ENCODE measurements around the gene KRT73. TPM values are rescaled to one million over a fixed set of nuclear protein-coding genes. Genes with fewer than 3 reads are reported as not detected.

KRT73 gene
- total RNA-seq, 3 donors from 2014 or later, result not detected

DNA sequence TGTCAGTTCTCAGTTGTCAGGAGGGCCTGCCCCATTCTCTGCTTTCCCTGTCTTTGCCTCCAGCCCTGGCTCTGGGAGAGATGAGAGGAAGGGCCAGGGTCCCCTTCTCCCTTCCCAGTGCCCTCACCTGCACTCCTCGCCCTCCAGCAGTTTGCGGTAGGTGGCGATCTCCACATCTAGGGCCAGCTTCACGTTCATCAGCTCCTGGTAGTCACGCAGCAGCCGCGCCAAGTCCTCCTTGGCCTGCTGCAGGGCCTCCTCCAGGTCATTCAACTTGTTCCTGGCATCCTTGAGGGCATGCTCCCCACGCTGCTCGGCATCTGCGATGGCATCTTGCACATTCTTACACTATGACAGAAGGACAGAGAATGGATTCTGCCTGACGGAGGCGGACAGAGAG lies 28.3 kb upstream of the KRT73 start:
- Histone ChIP-seq H3K9me3 (no peaks in the 10 kb centered on the region), H3K36me3 (no peaks in the 10 kb centered on the region), H3K27ac (no peak overlapping the region), H3K27me3 (no peaks in the 10 kb centered on the region), H3K4me1 (no peaks in the 10 kb centered on the region), H3K4me3 (no peak overlapping the region)
- peak in 1 of 2 donors; percentile 16 for DNase-seq (ENCODE audit: low spot score in 2 of 2)
- TF ChIP-seq, protein P1, sequence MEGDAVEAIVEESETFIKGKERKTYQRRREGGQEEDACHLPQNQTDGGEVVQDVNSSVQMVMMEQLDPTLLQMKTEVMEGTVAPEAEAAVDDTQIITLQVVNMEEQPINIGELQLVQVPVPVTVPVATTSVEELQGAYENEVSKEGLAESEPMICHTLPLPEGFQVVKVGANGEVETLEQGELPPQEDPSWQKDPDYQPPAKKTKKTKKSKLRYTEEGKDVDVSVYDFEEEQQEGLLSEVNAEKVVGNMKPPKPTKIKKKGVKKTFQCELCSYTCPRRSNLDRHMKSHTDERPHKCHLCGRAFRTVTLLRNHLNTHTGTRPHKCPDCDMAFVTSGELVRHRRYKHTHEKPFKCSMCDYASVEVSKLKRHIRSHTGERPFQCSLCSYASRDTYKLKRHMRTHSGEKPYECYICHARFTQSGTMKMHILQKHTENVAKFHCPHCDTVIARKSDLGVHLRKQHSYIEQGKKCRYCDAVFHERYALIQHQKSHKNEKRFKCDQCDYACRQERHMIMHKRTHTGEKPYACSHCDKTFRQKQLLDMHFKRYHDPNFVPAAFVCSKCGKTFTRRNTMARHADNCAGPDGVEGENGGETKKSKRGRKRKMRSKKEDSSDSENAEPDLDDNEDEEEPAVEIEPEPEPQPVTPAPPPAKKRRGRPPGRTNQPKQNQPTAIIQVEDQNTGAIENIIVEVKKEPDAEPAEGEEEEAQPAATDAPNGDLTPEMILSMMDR (IDR thresholded peaks at IDR 0.05), result no peak
- TF ChIP-seq POLR2A (IDR thresholded peaks at IDR 0.05) (no peak), POLR2AphosphoS5 (IDR thresholded peaks at IDR 0.05) (no peak)
- intact Hi-C loops (cut with DNase I; ENCODE audit: low total_unique reads), result no loop called here

DNA sequence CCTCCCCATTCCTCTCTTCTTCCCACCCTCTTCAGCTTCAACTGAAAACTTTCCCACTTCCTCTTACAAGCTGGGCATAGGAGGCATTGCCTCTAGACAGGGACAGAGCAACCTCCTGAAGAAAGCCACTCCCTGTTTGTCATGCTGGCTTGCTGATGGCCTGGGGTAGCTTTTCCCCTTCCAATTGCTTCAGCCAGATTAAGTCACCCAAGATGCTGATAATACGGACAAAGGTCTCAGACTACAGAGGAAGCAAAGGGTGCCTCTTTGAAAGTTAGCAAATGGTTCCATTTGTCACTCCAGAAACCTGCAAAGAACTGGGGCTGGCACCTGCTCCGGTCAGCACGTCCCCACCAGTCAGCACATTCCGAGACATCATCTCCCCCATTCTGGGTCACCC lies 27.6 kb upstream of the KRT73 start:
- DNase-seq (ENCODE audit: low spot score in 2 of 2), result peak in 1 of 2 donors; percentile 11
- no peak for TF ChIP-seq POLR2A (IDR thresholded peaks at IDR 0.05)
- no peak for TF ChIP-seq POLR2AphosphoS5 (IDR thresholded peaks at IDR 0.05)
- TF ChIP-seq, protein P1 (IDR thresholded peaks at IDR 0.05), result no peak
- no peaks in the 10 kb centered on the region for H3K4me1 ChIP-seq
- no peak overlapping the region for H3K4me3 ChIP-seq
- no peaks in the 10 kb centered on the region for H3K27me3 ChIP-seq
- no peak overlapping the region for H3K27ac ChIP-seq
- no peaks in the 10 kb centered on the region for H3K9me3 ChIP-seq
- no peaks in the 10 kb centered on the region for H3K36me3 ChIP-seq
- intact Hi-C loops (cut with DNase I; ENCODE audit: low total_unique reads), result no loop called here

DNA sequence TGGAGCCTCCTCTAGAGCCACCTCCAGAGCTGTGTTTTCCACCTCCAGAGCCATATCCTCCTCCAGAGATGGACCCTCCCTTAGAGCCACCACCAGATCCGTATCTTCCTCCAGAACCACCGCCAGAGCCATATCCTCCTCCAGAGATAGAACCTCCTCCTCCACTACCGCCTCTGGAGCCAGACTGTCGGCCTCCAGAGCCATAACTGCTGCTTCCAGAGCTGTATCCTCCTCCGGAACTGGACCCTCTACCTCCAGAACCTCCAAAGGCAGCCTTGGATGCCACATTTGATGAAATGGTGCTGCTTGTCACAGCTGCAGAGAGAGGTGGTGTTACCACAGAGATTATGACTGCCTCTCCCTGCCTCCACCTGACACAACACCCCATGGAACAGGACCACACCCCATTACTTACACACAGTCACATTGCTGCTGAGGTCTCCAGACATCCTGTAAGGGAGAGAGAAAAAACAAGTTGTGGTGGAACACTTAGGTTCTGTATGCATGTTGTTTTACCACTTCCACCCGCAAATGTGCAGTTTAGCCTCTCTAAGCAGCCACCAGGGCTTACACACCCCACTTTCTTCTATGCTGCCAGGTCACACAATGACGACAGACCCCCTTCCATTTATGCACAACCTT lies 26.9 kb upstream of the KRT73 start:
- Histone ChIP-seq H3K27me3 (no peaks in the 10 kb centered on the region), H3K4me3 (no peak overlapping the region), H3K9me3 (no peaks in the 10 kb centered on the region), H3K36me3 (no peaks in the 10 kb centered on the region), H3K27ac (no peak overlapping the region), H3K4me1 (no peaks in the 10 kb centered on the region)
- no peak for DNase-seq (ENCODE audit: low spot score in 2 of 2)
- no peak for TF ChIP-seq POLR2A (IDR thresholded peaks at IDR 0.05)
- TF ChIP-seq POLR2AphosphoS5 (IDR thresholded peaks at IDR 0.05), result no peak
- TF ChIP-seq, protein P1 (IDR thresholded peaks at IDR 0.05), result no peak
- intact Hi-C loops (cut with DNase I; ENCODE audit: low total_unique reads), result no loop called here

DNA sequence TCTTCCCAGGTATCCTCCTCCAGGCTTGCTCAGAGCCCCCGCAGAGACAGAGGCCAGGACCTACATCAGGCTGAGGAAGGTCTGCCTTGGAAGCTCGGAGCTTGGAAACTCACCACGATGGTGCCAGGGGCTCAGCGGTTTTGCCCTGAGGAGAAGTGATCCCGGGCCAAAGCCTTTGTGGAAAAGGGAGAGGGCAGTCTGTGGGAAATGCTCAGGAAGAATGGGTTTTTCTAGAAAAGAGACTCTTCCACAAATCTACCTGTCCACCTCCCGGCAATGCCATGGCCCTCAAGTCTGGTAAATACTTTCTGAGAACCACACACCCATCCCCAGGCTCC lies 25.7 kb upstream of the KRT73 start:
- Histone ChIP-seq H3K4me3 (no peak overlapping the region), H3K27ac (no peak overlapping the region), H3K9me3 (no peaks in the 10 kb centered on the region), H3K4me1 (no peaks in the 10 kb centered on the region), H3K36me3 (no peaks in the 10 kb centered on the region), H3K27me3 (no peaks in the 10 kb centered on the region)
- no peak for DNase-seq (ENCODE audit: low spot score in 2 of 2)
- intact Hi-C loops (cut with DNase I; ENCODE audit: low total_unique reads), result no loop called here
- no peak for TF ChIP-seq POLR2A (IDR thresholded peaks at IDR 0.05)
- TF ChIP-seq, protein P1 (IDR thresholded peaks at IDR 0.05), result no peak

DNA sequence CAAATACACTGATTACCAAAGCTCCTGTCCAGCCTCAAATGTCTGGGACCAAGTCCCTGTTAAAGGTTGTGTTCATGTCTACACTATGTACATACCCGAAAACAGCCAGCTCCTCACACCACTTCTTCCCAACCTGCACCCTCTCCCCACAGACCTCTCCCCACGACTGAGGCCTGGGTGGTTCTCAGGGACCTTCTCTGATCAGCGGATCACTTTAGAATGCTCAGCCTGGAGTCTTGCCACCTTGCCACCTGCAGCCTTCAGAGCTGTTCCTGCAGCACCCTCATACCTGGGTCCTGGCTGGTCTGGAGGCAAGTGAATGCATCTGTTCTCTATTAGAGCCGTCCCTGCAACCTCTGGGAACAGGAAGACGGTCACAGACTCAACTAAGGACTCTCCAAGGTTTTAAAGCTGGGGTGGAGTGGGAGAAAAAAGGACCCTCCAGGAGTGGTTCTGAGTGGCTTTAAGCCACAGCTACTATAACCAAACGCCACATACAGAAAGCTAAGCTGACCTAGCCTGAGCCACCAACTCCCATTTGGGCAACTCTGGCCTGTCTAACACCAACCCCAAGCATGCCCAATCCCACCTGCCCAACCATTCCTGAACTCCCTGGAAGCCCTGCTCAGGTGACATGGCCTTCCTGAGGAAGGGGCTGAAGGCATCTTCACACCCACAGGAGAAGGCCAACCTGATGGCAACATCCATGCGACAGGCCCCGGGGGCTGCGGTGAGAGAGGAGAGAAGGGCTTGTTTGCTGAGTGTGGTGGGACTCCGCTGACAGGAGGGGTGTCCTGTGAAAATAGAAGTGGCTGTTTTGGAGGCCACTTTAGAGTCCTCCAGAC lies 25.1 kb upstream of the KRT73 start:
- no peak overlapping the region for H3K27ac ChIP-seq
- TF ChIP-seq, protein P1 (IDR thresholded peaks at IDR 0.05), result no peak
- no peak for TF ChIP-seq POLR2A (IDR thresholded peaks at IDR 0.05)
- no peak for TF ChIP-seq POLR2AphosphoS5 (IDR thresholded peaks at IDR 0.05)
- no peaks in the 10 kb centered on the region for H3K4me1 ChIP-seq
- H3K4me3 ChIP-seq, result no peak overlapping the region
- DNase-seq (ENCODE audit: low spot score in 2 of 2), result peak in 1 of 2 donors; percentile 10
- intact Hi-C loops (cut with DNase I; ENCODE audit: low total_unique reads), result no loop called here
- no peaks in the 10 kb centered on the region for H3K36me3 ChIP-seq
- no peaks in the 10 kb centered on the region for H3K9me3 ChIP-seq
- no peaks in the 10 kb centered on the region for H3K27me3 ChIP-seq
